Measurements from ENCODE around the gene GSKIP. TPM values are rescaled to one million over a fixed set of nuclear protein-coding genes. Genes with fewer than 3 reads are reported as not detected.
A peak's percentile ranks its signal among the peaks of the same experiment; 100 is the strongest.
"Not testable (repeated sequence)": the region's sequence is repeated elsewhere in the genome, so short reads cannot be mapped to it uniquely, and the experiment has no call there.

GSKIP gene
- total and polyA plus RNA-seq, 5 donors from 2014 or later, result 10.9 to 56.4 (median 38.1) TPM

DNA sequence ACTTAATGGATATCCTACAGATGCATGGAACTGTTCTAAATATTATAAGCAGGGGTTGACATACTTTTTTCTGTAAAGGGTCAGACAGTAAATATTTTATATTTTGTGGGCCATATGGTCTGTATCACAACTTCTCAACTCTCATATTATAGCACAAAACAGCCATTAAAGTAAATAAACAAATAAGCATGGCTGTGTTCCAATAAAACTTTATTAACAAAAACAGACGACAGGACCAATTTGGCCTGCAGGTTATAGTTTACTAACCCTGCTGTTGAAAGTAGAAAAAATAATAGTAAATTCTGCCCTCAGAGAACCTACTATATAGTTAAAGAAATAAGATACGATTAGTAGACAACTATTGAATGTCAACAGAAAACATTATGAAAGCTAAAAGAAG is 17.7 kb upstream of the GSKIP start:
- Histone ChIP-seq H3K4me1 (ENCODE audit: control insufficient read depth, insufficient read depth, low read length, poor library complexity, severe bottlenecking) (no peaks in the 10 kb centered on the region), H3K36me3 (ENCODE audit: control insufficient read depth, insufficient read depth, low read length) (peaks cover 18% of the 10 kb centered on the region), H3K27me3 (ENCODE audit: control insufficient read depth, insufficient read depth, low read length) (no peaks in the 10 kb centered on the region), H3K9me3 (ENCODE audit: control insufficient read depth in 2 of 2, low read length in 2 of 2) (no peaks in the 10 kb centered on the region), H3K4me3 (ENCODE audit: low read depth, low read length) (no peak overlapping the region), H3K27ac (ENCODE audit: insufficient read depth, low read length, poor library complexity, severe bottlenecking) (no peak overlapping the region)
- no peak overlapping the region for H3K4me3 Mint-ChIP-seq
- DNase-seq (no peak), ATAC-seq (ENCODE audit: low read depth in 2 of 2) (no peak)
- peaks cover 0 to 6% (median 0%) of the 10 kb centered on the region in 7 donors for H3K9me3 Mint-ChIP-seq
- H3K4me1 Mint-ChIP-seq, result peaks cover 25 to 36% (median 30%) of the 10 kb centered on the region in 4 donors
- no peaks in the 10 kb centered on the region for H3K27me3 Mint-ChIP-seq
- no peak overlapping the region for H3K27ac Mint-ChIP-seq
- H3K36me3 Mint-ChIP-seq, result peaks cover 19% of the 10 kb centered on the region

DNA sequence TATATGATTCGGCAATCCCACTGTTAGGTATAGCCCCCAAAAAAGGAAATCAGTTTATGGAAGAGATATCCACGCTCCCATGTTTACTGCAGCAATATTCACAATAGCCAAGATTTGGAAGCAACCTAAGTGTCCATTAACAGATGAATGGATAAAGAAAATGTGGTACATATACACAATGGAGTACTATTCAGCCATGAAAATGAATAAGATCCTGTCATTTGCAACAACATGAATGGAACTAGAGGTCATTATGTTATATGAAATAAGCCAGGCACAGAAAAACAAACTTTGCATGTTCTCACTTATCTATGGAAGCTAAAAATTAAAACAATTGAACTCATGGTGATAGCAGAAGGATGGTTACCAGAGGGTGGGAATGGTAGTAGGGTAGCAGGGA is 15.4 kb upstream of the GSKIP start:
- not testable (repeated sequence) for H3K4me3 ChIP-seq (ENCODE audit: low read depth, low read length); H3K36me3 ChIP-seq (ENCODE audit: control insufficient read depth, insufficient read depth, low read length); ATAC-seq (ENCODE audit: low read depth in 2 of 2); H3K27me3 Mint-ChIP-seq; H3K27ac ChIP-seq (ENCODE audit: insufficient read depth, low read length, poor library complexity, severe bottlenecking); H3K9me3 ChIP-seq (ENCODE audit: control insufficient read depth in 2 of 2, low read length in 2 of 2); H3K4me3 Mint-ChIP-seq; H3K9me3 Mint-ChIP-seq; H3K27me3 ChIP-seq (ENCODE audit: control insufficient read depth, insufficient read depth, low read length); H3K4me1 ChIP-seq (ENCODE audit: control insufficient read depth, insufficient read depth, low read length, poor library complexity, severe bottlenecking); DNase-seq
- peaks cover 15% of the 10 kb centered on the region for H3K36me3 Mint-ChIP-seq
- H3K27ac Mint-ChIP-seq, result peak overlapping the region in 1 of 3 donors; percentile 74
- H3K4me1 Mint-ChIP-seq, result peaks cover 28 to 41% (median 30%) of the 10 kb centered on the region in 4 donors

DNA sequence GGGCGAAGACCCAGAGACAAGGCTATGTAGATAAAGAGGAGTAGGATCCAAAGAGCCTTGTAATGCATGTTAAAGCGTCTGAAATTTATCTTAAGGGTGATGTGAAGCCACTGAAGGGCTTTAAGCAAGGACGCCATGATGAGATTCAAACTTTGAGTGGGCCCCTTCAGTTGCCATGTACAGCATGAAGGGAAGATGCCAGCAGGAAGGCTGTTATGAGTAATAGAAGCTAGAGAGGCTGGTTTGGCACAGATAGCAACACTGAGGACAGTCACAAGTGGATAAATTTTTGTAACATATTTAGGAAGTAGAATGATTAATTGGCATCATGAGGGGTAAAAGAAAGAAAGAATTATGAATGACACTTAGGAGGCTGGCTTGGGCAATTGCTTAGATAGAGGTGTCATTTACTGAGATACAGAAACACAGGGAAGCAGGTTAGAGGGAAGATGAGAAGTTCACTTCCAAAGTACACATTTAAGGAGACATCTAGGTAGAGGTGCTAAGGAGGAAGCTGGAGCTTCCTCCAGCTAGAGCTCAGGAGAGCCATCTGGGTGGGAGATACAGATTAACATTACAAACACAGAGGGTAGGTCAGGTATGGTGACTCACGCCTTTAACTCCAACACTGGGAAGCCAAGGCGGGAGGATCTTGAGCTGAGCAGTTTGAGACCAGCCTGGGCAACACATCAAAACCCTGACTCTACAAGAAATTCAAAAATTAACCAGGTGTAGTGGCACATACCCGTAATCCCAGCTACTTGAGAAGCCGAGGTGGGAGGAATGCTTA is 13.8 kb upstream of the GSKIP start:
- H3K9me3 ChIP-seq (ENCODE audit: control insufficient read depth in 2 of 2, low read length in 2 of 2), result no peaks in the 10 kb centered on the region
- peak in 1 of 3 donors; percentile 16 for DNase-seq
- Mint-ChIP-seq H3K27ac (peak overlapping the region in 2 of 3 donors; percentile 2 to 92), H3K27me3 (no peaks in the 10 kb centered on the region), H3K9me3 (peaks cover 0 to 6% (median 0%) of the 10 kb centered on the region in 7 donors), H3K36me3 (peaks cover 18% of the 10 kb centered on the region), H3K4me3 (no peak overlapping the region), H3K4me1 (peaks cover 30 to 45% (median 33%) of the 10 kb centered on the region in 4 donors)
- no peak for ATAC-seq (ENCODE audit: low read depth in 2 of 2)
- H3K4me3 ChIP-seq (ENCODE audit: low read depth, low read length), result no peak overlapping the region
- no peaks in the 10 kb centered on the region for H3K4me1 ChIP-seq (ENCODE audit: control insufficient read depth, insufficient read depth, low read length, poor library complexity, severe bottlenecking)
- H3K27ac ChIP-seq (ENCODE audit: insufficient read depth, low read length, poor library complexity, severe bottlenecking), result no peak overlapping the region
- peaks cover 6% of the 10 kb centered on the region for H3K36me3 ChIP-seq (ENCODE audit: control insufficient read depth, insufficient read depth, low read length)
- no peaks in the 10 kb centered on the region for H3K27me3 ChIP-seq (ENCODE audit: control insufficient read depth, insufficient read depth, low read length)

DNA sequence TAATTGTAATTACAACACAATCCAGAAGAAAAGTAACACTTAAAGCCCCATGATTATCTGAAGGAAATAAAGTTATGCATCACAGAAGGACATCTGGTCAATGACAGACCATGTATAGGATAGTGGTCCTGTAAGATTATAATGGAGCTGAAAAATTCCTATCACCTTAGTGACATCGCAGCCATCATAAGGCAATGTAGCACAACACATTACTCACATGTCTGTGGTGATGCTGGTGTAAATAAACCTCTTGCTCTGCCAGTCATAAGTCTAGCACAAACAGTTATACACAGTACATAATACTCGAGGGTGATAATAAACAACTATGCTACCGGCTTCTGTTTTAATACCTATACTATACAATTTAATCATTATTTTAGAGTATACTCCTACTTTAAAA is 11.3 kb upstream of the GSKIP start:
- Histone ChIP-seq H3K27ac (ENCODE audit: insufficient read depth, low read length, poor library complexity, severe bottlenecking) (no peak overlapping the region), H3K9me3 (ENCODE audit: control insufficient read depth in 2 of 2, low read length in 2 of 2) (no peaks in the 10 kb centered on the region), H3K36me3 (ENCODE audit: control insufficient read depth, insufficient read depth, low read length) (no peaks in the 10 kb centered on the region), H3K27me3 (ENCODE audit: control insufficient read depth, insufficient read depth, low read length) (no peaks in the 10 kb centered on the region), H3K4me1 (ENCODE audit: control insufficient read depth, insufficient read depth, low read length, poor library complexity, severe bottlenecking) (no peaks in the 10 kb centered on the region), H3K4me3 (ENCODE audit: low read depth, low read length) (no peak overlapping the region)
- H3K27me3 Mint-ChIP-seq, result no peaks in the 10 kb centered on the region
- H3K36me3 Mint-ChIP-seq, result peaks cover 11% of the 10 kb centered on the region
- peaks cover 0 to 6% (median 0%) of the 10 kb centered on the region in 7 donors for H3K9me3 Mint-ChIP-seq
- DNase-seq, result no peak
- ATAC-seq (ENCODE audit: low read depth in 2 of 2), result no peak
- H3K27ac Mint-ChIP-seq, result no peak overlapping the region
- H3K4me1 Mint-ChIP-seq, result peaks cover 26 to 59% (median 41%) of the 10 kb centered on the region in 4 donors
- H3K4me3 Mint-ChIP-seq, result no peak overlapping the region

DNA sequence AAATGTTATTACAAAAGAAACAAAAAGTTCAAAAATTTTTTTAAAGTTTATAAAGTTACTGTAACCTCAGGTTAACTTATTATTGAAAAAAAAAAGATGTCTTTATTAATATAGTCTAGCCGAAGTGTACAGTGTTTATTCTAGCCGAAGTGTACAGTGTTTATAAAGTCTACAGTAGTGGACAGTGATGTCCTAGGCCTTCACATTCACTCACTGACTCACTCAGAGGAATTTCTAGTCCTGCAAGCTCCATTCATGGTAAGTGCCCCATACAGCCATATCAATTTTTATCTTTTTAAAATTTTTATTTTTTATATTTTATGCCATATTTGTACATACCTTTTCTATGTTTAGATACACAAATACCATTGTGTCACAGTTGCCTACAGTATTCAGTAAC is 10.6 kb upstream of the GSKIP start:
- ATAC-seq (ENCODE audit: low read depth in 2 of 2) (no peak), DNase-seq (no peak)
- Mint-ChIP-seq H3K4me3 (no peak overlapping the region), H3K27ac (no peak overlapping the region), H3K4me1 (peaks cover 32 to 59% (median 43%) of the 10 kb centered on the region in 4 donors), H3K36me3 (peaks cover 14% of the 10 kb centered on the region), H3K27me3 (no peaks in the 10 kb centered on the region), H3K9me3 (peaks cover 0 to 5% (median 0%) of the 10 kb centered on the region in 7 donors)
- Histone ChIP-seq H3K36me3 (ENCODE audit: control insufficient read depth, insufficient read depth, low read length) (no peaks in the 10 kb centered on the region), H3K4me3 (ENCODE audit: low read depth, low read length) (no peak overlapping the region), H3K9me3 (ENCODE audit: control insufficient read depth in 2 of 2, low read length in 2 of 2) (no peaks in the 10 kb centered on the region), H3K27ac (ENCODE audit: insufficient read depth, low read length, poor library complexity, severe bottlenecking) (no peak overlapping the region), H3K4me1 (ENCODE audit: control insufficient read depth, insufficient read depth, low read length, poor library complexity, severe bottlenecking) (no peaks in the 10 kb centered on the region), H3K27me3 (ENCODE audit: control insufficient read depth, insufficient read depth, low read length) (no peaks in the 10 kb centered on the region)

DNA sequence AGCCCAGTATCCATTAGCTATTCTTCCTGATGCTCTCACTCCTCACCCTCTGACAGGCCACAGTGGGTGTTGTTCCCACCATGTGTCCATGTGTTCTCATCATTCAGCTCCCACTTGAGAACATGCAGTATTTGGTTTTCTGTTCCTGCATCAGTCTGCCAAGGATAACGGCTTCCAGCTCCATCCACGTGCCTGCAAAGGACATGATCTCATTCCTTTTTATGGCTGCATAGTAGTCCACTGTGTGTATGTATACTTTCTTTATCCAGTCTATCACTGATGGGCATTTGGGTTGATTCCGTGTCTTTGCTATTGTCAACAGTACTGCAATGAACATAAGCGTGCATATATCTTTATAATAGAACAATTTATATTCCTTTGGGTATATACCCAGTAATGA is 9.1 kb upstream of the GSKIP start:
- no peaks in the 10 kb centered on the region for H3K4me1 ChIP-seq (ENCODE audit: control insufficient read depth, insufficient read depth, low read length, poor library complexity, severe bottlenecking)
- Mint-ChIP-seq H3K9me3 (peaks cover 0 to 2% (median 0%) of the 10 kb centered on the region in 7 donors), H3K27ac (no peak overlapping the region)

DNA sequence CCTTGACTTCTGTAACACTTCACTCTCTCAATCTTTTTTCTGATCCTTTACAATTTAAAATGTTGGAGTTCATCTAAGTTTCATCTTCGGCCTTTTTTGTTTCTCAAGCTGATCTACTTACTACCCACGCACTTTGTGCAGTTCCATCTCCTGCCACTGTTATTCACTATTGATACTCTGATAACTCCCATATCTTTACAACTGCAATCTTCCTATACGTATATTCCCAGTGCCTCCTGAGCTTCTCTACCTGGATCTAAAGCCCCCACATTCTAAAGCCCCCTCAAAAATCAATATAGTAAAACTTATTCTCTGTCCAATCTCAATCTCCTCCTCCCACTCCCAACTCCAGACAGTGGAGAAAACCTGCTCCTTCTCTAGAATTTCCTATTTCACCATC is 6.1 kb upstream of the GSKIP start:
- peaks cover 20% of the 10 kb centered on the region for H3K36me3 Mint-ChIP-seq
- peaks cover 0 to 2% (median 0%) of the 10 kb centered on the region in 7 donors for H3K9me3 Mint-ChIP-seq
- peaks cover 23% of the 10 kb centered on the region for H3K4me1 ChIP-seq (ENCODE audit: control insufficient read depth, insufficient read depth, low read length, poor library complexity, severe bottlenecking)
- no peak overlapping the region for H3K27ac ChIP-seq (ENCODE audit: insufficient read depth, low read length, poor library complexity, severe bottlenecking)
- H3K27me3 Mint-ChIP-seq, result no peaks in the 10 kb centered on the region
- H3K27me3 ChIP-seq (ENCODE audit: control insufficient read depth, insufficient read depth, low read length), result no peaks in the 10 kb centered on the region
- H3K4me3 Mint-ChIP-seq, result peak overlapping the region in 3 of 4 donors; percentile 17 to 23 (median 21)
- peaks cover 33 to 69% (median 56%) of the 10 kb centered on the region in 4 donors for H3K4me1 Mint-ChIP-seq
- H3K4me3 ChIP-seq (ENCODE audit: low read depth, low read length), result no peak overlapping the region
- peak overlapping the region in 2 of 3 donors; percentile 0 to 7 for H3K27ac Mint-ChIP-seq
- no peaks in the 10 kb centered on the region for H3K9me3 ChIP-seq (ENCODE audit: control insufficient read depth in 2 of 2, low read length in 2 of 2)
- no peak for ATAC-seq (ENCODE audit: low read depth in 2 of 2)
- DNase-seq, result no peak
- no peaks in the 10 kb centered on the region for H3K36me3 ChIP-seq (ENCODE audit: control insufficient read depth, insufficient read depth, low read length)

More for the DNA sequence above, 9.1 kb upstream of the GSKIP start:
- peaks cover 21 to 58% (median 39%) of the 10 kb centered on the region in 4 donors for H3K4me1 Mint-ChIP-seq
- H3K36me3 Mint-ChIP-seq, result peaks cover 20% of the 10 kb centered on the region
- Histone ChIP-seq H3K27me3 (ENCODE audit: control insufficient read depth, insufficient read depth, low read length) (no peaks in the 10 kb centered on the region), H3K36me3 (ENCODE audit: control insufficient read depth, insufficient read depth, low read length) (no peaks in the 10 kb centered on the region), H3K4me3 (ENCODE audit: low read depth, low read length) (no peak overlapping the region), H3K27ac (ENCODE audit: insufficient read depth, low read length, poor library complexity, severe bottlenecking) (no peak overlapping the region), H3K9me3 (ENCODE audit: control insufficient read depth in 2 of 2, low read length in 2 of 2) (no peaks in the 10 kb centered on the region)
- no peak overlapping the region for H3K4me3 Mint-ChIP-seq
- H3K27me3 Mint-ChIP-seq, result no peaks in the 10 kb centered on the region
- DNase-seq, result no peak
- ATAC-seq (ENCODE audit: low read depth in 2 of 2), result no peak

DNA sequence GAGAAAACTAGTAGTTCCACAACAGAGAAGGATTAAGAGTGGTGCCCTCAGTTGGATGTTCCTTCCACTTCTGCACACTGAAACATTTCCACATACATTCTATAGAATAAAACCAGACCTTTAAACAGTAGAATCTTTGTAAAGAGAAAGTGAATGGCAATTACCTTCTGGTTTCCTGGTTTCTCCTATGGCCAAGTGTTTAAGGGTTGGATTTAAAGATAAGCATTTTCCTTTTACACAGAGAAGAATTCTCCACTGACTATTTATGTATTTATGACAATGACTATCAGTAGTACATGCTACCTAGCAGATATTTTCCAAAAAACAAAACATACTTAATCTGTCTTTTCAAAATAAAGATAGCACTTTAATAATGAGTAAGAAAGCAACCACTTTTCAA is 3.4 kb upstream of the GSKIP start:
- Histone ChIP-seq H3K4me1 (ENCODE audit: control insufficient read depth, insufficient read depth, low read length, poor library complexity, severe bottlenecking) (peaks cover 43% of the 10 kb centered on the region), H3K9me3 (ENCODE audit: control insufficient read depth in 2 of 2, low read length in 2 of 2) (no peaks in the 10 kb centered on the region), H3K27ac (ENCODE audit: insufficient read depth, low read length, poor library complexity, severe bottlenecking) (no peak overlapping the region), H3K27me3 (ENCODE audit: control insufficient read depth, insufficient read depth, low read length) (no peaks in the 10 kb centered on the region), H3K4me3 (ENCODE audit: low read depth, low read length) (no peak overlapping the region), H3K36me3 (ENCODE audit: control insufficient read depth, insufficient read depth, low read length) (no peaks in the 10 kb centered on the region)
- no peak for ATAC-seq (ENCODE audit: low read depth in 2 of 2)
- no peaks in the 10 kb centered on the region for H3K9me3 Mint-ChIP-seq
- H3K27ac Mint-ChIP-seq, result no peak overlapping the region
- H3K27me3 Mint-ChIP-seq, result no peaks in the 10 kb centered on the region
- H3K36me3 Mint-ChIP-seq, result peaks cover 12% of the 10 kb centered on the region
- H3K4me3 Mint-ChIP-seq, result peak overlapping the region in 2 of 4 donors; percentile 4 to 28
- no peak for DNase-seq
- peaks cover 33 to 71% (median 59%) of the 10 kb centered on the region in 4 donors for H3K4me1 Mint-ChIP-seq

All from CD4-positive, CD25-positive, alpha-beta regulatory T cell (primary cell).